ENCODE data around the gene LHFPL2. TPM values are rescaled to one million over a fixed set of nuclear protein-coding genes. Genes with fewer than 3 reads are reported as not detected.
A peak's percentile ranks its signal among the peaks of the same experiment; 100 is the strongest.

Gene LHFPL2
- total and polyA plus RNA-seq, 12 donors: 2.4 to 14.9 (median 5.1) TPM

GRCh38 chr5:78639791-78640190 is 8.8 kb downstream of the LHFPL2 start:
- Histone ChIP-seq H3K27ac (peak overlapping the region in 1 of 10 donors; percentile 63), H3K4me1 (peaks cover 11 to 62% (median 44%) of the 10 kb centered on the region in 9 donors), H3K27me3 (no peaks in the 10 kb centered on the region), H3K4me3 (no peak overlapping the region), H3K9me3 (no peaks in the 10 kb centered on the region), H3K36me3 (peaks cover 0 to 2% (median 0%) of the 10 kb centered on the region in 9 donors)
- no peak for TF ChIP-seq CTCF (IDR thresholded peaks at IDR 0.05)
- DNase-seq (no peak), ATAC-seq (peak in 1 of 8 donors; percentile 11)
- WGBS, 2 donors: 54 to 71% methylated on average over 2 of the region's 2 CpGs
- intact Hi-C loops (cut with DNase I): loop anchor here in 9 of 10 donors (5.0 to 10.0 kb wide), 7 partner anchors 42 to 275 kb away; partner anchors contain the start of gene SCAMP1 (in 1 of the 9)

GRCh38 chr5:78638973-78639669 is 9.5 kb downstream of the LHFPL2 start:
- peaks cover 11 to 66% (median 49%) of the 10 kb centered on the region in 9 donors for H3K4me1 ChIP-seq
- WGBS, 2 donors: 68 to 72% methylated on average over 4 of the region's 4 CpGs

GRCh38 chr5:78638423-78638822 is 10.1 kb downstream of the LHFPL2 start:
- 11 to 23% methylated on average over 10 of the region's 10 CpGs for WGBS, 2 donors
- DNase-seq (peak; percentile 53 to 76), ATAC-seq (peak; percentile 88 to 97 (median 94))
- no peak for TF ChIP-seq CTCF (IDR thresholded peaks at IDR 0.05)
- intact Hi-C loops (cut with DNase I): loop anchor here in 3 of 10 donors (5.0 to 10.0 kb wide), 4 partner anchors 41 to 274 kb away; partner anchors contain the start of gene SCAMP1 (in 1 of the 3)
- Histone ChIP-seq H3K4me3 (peak overlapping the region in 1 of 10 donors; percentile 1), H3K36me3 (peaks cover 0 to under 1% (median 0%) of the 10 kb centered on the region in 9 donors), H3K4me1 (peaks cover 11 to 70% (median 52%) of the 10 kb centered on the region in 9 donors), H3K27ac (peak overlapping the region in 8 of 10 donors; percentile 17 to 67 (median 52)), H3K27me3 (no peaks in the 10 kb centered on the region), H3K9me3 (no peaks in the 10 kb centered on the region)

More at GRCh38 chr5:78638973-78639669, 9.5 kb downstream of the LHFPL2 start:
- ATAC-seq (no peak), DNase-seq (no peak)
- no peak for TF ChIP-seq CTCF (IDR thresholded peaks at IDR 0.05)
- Histone ChIP-seq H3K27me3 (no peaks in the 10 kb centered on the region), H3K4me3 (peak overlapping the region in 1 of 10 donors; percentile 1), H3K27ac (peak overlapping the region in 8 of 10 donors; percentile 17 to 67 (median 52)), H3K9me3 (no peaks in the 10 kb centered on the region), H3K36me3 (no peaks in the 10 kb centered on the region)
- intact Hi-C loops (cut with DNase I): loop anchor here in 3 of 10 donors (5.0 to 10.0 kb wide), 4 partner anchors 42 to 274 kb away; partner anchors contain the start of gene SCAMP1 (in 1 of the 3)

- intact Hi-C loops (cut with DNase I): loop anchor here in 3 of 10 donors (5.0 to 10.0 kb wide), 4 partner anchors 40 to 273 kb away; partner anchors contain the start of gene SCAMP1 (in 1 of the 3)
Observed at GRCh38 chr5:78637468-78637867, 11.1 kb downstream of the LHFPL2 start.

More at GRCh38 chr5:78637468-78637867, 11.1 kb downstream of the LHFPL2 start:
- peak overlapping the region in 6 of 10 donors; percentile 2 to 63 (median 47) for H3K27ac ChIP-seq
- H3K9me3 ChIP-seq: no peaks in the 10 kb centered on the region
- ATAC-seq (peak in 2 of 8 donors; percentile 4 to 5), DNase-seq (no peak)
- peaks cover 11 to 70% (median 52%) of the 10 kb centered on the region in 9 donors for H3K4me1 ChIP-seq
- no peaks in the 10 kb centered on the region for H3K27me3 ChIP-seq
- 89 to 90% methylated on average over 5 of the region's 5 CpGs for WGBS, 2 donors
- no peak overlapping the region for H3K4me3 ChIP-seq
- TF ChIP-seq CTCF (IDR thresholded peaks at IDR 0.05): no peak
- H3K36me3 ChIP-seq: peaks cover 0 to 10% (median 0%) of the 10 kb centered on the region in 9 donors
